GM23338 (cell line): ENCODE results near the gene CGNL1. TPM values are rescaled to one million over a fixed set of nuclear protein-coding genes. Genes with fewer than 3 reads are reported as not detected.

Source experiments
- ATAC-seq: fragments of 200-7000 bp; cut with Tn5 transposase; 3 replicates; pipeline ENCODE4 v1.9.1; 2020
- DNase-seq: peaks from one replicate; pipeline ENCODE4 v3.0.0-alpha.2; 2015; ENCODE audit warnings: low spot score
- H2AFZ ChIP-seq: fragments of 200-600 bp; sonication (generic); 2 replicates; pipeline ENCODE4 v1.8.0; 2016; ENCODE audit warnings: antibody characterized with exemption, mild to moderate bottlenecking, moderate library complexity
- H3F3A ChIP-seq: fragments of 200-600 bp; sonication (generic); replicated peaks from 2 replicates; pipeline ENCODE4 v1.8.0; 2017; ENCODE audit warnings: antibody characterized with exemption, mixed run types, low read depth
- H3K27ac ChIP-seq: fragments of 200-600 bp; sonication (generic); 2 replicates; pipeline ENCODE4 v1.6.1; 2016; ENCODE audit warnings: low read depth
- H3K27me3 ChIP-seq: fragments of 200-600 bp; sonication (generic); 2 replicates; pipeline ENCODE4 v1.8.0; 2016; ENCODE audit warnings: mild to moderate bottlenecking, mixed run types, moderate library complexity; ENCODE audit not compliant: insufficient read depth
- H3K36me3 ChIP-seq: fragments of 200-600 bp; sonication (generic); 2 replicates; pipeline ENCODE4 v1.8.0; 2016; ENCODE audit warnings: mild to moderate bottlenecking; ENCODE audit not compliant: insufficient read depth
- H3K4me1 ChIP-seq: fragments of 200-600 bp; sonication (generic); 2 replicates; pipeline ENCODE4 v1.8.0; 2016; ENCODE audit warnings: mild to moderate bottlenecking, moderate library complexity; ENCODE audit not compliant: insufficient read depth
- H3K4me2 ChIP-seq: fragments of 200-600 bp; sonication (generic); 2 replicates; pipeline ENCODE4 v1.7.1; 2017; ENCODE audit warnings: mixed run types
- H3K4me3 ChIP-seq: fragments of 200-600 bp; sonication (generic); 2 replicates; pipeline ENCODE4 v1.6.1; 2016; ENCODE audit warnings: mixed run types
- H3K79me2 ChIP-seq: fragments of 200-600 bp; sonication (generic); replicated peaks from 2 replicates; pipeline ENCODE4 v1.8.0; 2017; ENCODE audit warnings: mild to moderate bottlenecking; ENCODE audit not compliant: insufficient read depth
- H3K9me2 ChIP-seq: fragments of 200-600 bp; sonication (generic); 2 replicates; pipeline ENCODE4 v1.8.0; 2017; ENCODE audit not compliant: insufficient read depth
- H4K20me1 ChIP-seq: fragments of 200-600 bp; sonication (generic); replicated peaks from 2 replicates; pipeline ENCODE4 v1.8.0; 2017; ENCODE audit warnings: mild to moderate bottlenecking; ENCODE audit not compliant: insufficient read depth
- H3K27ac Mint-ChIP-seq: 2 replicates; pipeline ENCODE4 v1.8.0; 2020; ENCODE audit warnings: inconsistent platforms, mild to moderate bottlenecking, moderate library complexity, mixed read lengths
- H3K27me3 Mint-ChIP-seq: 3 replicates; pipeline ENCODE4 v1.8.0; 2022; ENCODE audit warnings: low read depth, mild to moderate bottlenecking, moderate library complexity, mixed read lengths, inconsistent platforms; ENCODE audit not compliant: insufficient read depth, poor library complexity
- H3K36me3 Mint-ChIP-seq: 3 replicates; pipeline ENCODE4 v1.8.0; 2021; ENCODE audit warnings: low read depth, mild to moderate bottlenecking, inconsistent platforms, moderate library complexity, mixed read lengths
- H3K4me1 Mint-ChIP-seq: 3 replicates; pipeline ENCODE4 v1.8.0; 2020; ENCODE audit warnings: mild to moderate bottlenecking, inconsistent platforms, mixed read lengths
- H3K4me3 Mint-ChIP-seq: 3 replicates; pipeline ENCODE4 v1.8.0; 2021; ENCODE audit warnings: moderate library complexity, mild to moderate bottlenecking, inconsistent platforms, mixed read lengths
- H3K9me3 Mint-ChIP-seq: 3 replicates; pipeline ENCODE4 v1.8.0; 2020; ENCODE audit warnings: moderate library complexity, mild to moderate bottlenecking, inconsistent platforms, mixed read lengths
- CREB1 ChIP-seq: fragments of 250-450 bp; sonication (Bioruptor Pico); IDR thresholded peaks from 2 replicates; pipeline ENCODE4 v1.5.0; 2020; ENCODE audit warnings: low read depth, mild to moderate bottlenecking, moderate library complexity
- EZH2 ChIP-seq: fragments of 200-600 bp; sonication (generic); IDR thresholded peaks from one replicate; pipeline ENCODE4 v1.8.0; 2017; ENCODE audit warnings: antibody characterized with exemption, mild to moderate bottlenecking, low read depth; ENCODE audit not compliant: unreplicated experiment
- EZH2phosphoT487 ChIP-seq: fragments of 200-600 bp; sonication (generic); IDR thresholded peaks from one replicate; pipeline ENCODE4 v1.8.1; 2018; ENCODE audit warnings: antibody characterized with exemption; ENCODE audit not compliant: unreplicated experiment
- JUNB ChIP-seq: IDR thresholded peaks from one replicate; pipeline ENCODE4 v1.6.1; 2016; ENCODE audit warnings: antibody characterized with exemption; ENCODE audit not compliant: unreplicated experiment
- NANOG ChIP-seq: IDR thresholded peaks from 2 replicates; pipeline ENCODE4 v1.6.1; 2016; ENCODE audit warnings: antibody characterized with exemption, borderline replicate concordance
- POLR2AphosphoS5 ChIP-seq: IDR thresholded peaks from 2 replicates; pipeline ENCODE4 v1.6.1; 2016; ENCODE audit warnings: antibody characterized with exemption, low read depth
- ZNF114 ChIP-seq: fragments of 250-450 bp; sonication (Bioruptor Pico); IDR thresholded peaks from 2 replicates; pipeline ENCODE4 v1.5.0; 2020; ENCODE audit warnings: mild to moderate bottlenecking, moderate library complexity
- ZNF331 ChIP-seq: fragments of 250-450 bp; sonication (Bioruptor Pico); IDR thresholded peaks from 2 replicates; pipeline ENCODE4 v1.5.0; 2020; ENCODE audit warnings: low read depth, mild to moderate bottlenecking, moderate library complexity
- polyA plus RNA-seq: library from polyadenylated mRNA; unstranded; fragments of >200 nt; fragmentation: Nextera tagmentation; extraction: Ambion mirVana; gene quantifications from 2 replicates; pipeline ENCODE4 v1.2.1, GENCODE V29; 2016
- total RNA-seq: library from RNA; depleted of rRNA; stranded (reverse); fragments of >200 nt; shearing (Covaris generic); gene quantifications from 2 replicates; pipeline ENCODE4 v1.2.3, GENCODE V29; 2014
- TF ChIP-seq, protein P1 (sequence below): IDR thresholded peaks from one replicate; pipeline ENCODE4 v1.6.1; 2018; ENCODE audit warnings: antibody characterized with exemption; ENCODE audit not compliant: unreplicated experiment
- TF ChIP-seq, protein P2 (sequence below), 2 experiments: fragments of 200-600 bp in 1 of 2; sonication (generic) in 1 of 2; conservative IDR thresholded peaks; 2 replicates each; pipeline versions ENCODE4 v1.5.1 to v1.6.1; 2016 to 2017; ENCODE audit warnings: antibody characterized with exemption in 2 of 2, low read depth in 2 of 2, mild to moderate bottlenecking in 2 of 2, moderate library complexity in 1 of 2
- TF ChIP-seq, protein P3 (sequence below): fragments of 250-450 bp; sonication (Bioruptor Pico); IDR thresholded peaks from 2 replicates; pipeline ENCODE4 v1.5.0; 2020; ENCODE audit warnings: mild to moderate bottlenecking, moderate library complexity

CGNL1 gene
- total and polyA plus RNA-seq, 2 experiments from 2014 or later, result 20.0 to 57.8 TPM

DNA sequence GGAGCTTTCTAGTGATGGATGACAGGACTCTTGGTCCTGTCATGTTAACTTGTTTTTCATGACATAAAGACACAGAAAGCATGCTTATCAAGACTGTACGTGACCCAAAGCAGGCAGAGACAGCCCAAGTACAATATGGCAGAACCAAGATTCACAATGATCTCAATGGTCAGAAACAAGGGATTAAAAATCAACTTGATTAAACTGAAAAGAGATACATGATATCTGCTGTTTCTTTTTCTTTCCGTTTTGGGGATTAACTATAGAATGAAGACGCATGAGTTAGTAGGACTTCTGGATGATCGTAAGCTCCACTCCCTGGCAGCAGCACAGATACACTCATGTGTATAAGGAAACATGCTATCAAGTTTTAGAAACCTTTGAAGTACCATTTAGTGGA, 117.0 kb downstream of the CGNL1 start (continued):
- no peak for TF ChIP-seq EZH2
- TF ChIP-seq, protein P1, sequence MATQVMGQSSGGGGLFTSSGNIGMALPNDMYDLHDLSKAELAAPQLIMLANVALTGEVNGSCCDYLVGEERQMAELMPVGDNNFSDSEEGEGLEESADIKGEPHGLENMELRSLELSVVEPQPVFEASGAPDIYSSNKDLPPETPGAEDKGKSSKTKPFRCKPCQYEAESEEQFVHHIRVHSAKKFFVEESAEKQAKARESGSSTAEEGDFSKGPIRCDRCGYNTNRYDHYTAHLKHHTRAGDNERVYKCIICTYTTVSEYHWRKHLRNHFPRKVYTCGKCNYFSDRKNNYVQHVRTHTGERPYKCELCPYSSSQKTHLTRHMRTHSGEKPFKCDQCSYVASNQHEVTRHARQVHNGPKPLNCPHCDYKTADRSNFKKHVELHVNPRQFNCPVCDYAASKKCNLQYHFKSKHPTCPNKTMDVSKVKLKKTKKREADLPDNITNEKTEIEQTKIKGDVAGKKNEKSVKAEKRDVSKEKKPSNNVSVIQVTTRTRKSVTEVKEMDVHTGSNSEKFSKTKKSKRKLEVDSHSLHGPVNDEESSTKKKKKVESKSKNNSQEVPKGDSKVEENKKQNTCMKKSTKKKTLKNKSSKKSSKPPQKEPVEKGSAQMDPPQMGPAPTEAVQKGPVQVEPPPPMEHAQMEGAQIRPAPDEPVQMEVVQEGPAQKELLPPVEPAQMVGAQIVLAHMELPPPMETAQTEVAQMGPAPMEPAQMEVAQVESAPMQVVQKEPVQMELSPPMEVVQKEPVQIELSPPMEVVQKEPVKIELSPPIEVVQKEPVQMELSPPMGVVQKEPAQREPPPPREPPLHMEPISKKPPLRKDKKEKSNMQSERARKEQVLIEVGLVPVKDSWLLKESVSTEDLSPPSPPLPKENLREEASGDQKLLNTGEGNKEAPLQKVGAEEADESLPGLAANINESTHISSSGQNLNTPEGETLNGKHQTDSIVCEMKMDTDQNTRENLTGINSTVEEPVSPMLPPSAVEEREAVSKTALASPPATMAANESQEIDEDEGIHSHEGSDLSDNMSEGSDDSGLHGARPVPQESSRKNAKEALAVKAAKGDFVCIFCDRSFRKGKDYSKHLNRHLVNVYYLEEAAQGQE, result no peak
- no peak for TF ChIP-seq JUNB
- TF ChIP-seq, protein P2, sequence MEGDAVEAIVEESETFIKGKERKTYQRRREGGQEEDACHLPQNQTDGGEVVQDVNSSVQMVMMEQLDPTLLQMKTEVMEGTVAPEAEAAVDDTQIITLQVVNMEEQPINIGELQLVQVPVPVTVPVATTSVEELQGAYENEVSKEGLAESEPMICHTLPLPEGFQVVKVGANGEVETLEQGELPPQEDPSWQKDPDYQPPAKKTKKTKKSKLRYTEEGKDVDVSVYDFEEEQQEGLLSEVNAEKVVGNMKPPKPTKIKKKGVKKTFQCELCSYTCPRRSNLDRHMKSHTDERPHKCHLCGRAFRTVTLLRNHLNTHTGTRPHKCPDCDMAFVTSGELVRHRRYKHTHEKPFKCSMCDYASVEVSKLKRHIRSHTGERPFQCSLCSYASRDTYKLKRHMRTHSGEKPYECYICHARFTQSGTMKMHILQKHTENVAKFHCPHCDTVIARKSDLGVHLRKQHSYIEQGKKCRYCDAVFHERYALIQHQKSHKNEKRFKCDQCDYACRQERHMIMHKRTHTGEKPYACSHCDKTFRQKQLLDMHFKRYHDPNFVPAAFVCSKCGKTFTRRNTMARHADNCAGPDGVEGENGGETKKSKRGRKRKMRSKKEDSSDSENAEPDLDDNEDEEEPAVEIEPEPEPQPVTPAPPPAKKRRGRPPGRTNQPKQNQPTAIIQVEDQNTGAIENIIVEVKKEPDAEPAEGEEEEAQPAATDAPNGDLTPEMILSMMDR (conservative IDR thresholded peaks at IDR 0.05; ENCODE audit: low read depth in 2 of 2), result no peak
- no peak for TF ChIP-seq POLR2AphosphoS5
- no peak for TF ChIP-seq NANOG
- TF ChIP-seq EZH2phosphoT487, result no peak
- no peak for TF ChIP-seq ZNF331 (CRISPR knock-in tag)

DNA sequence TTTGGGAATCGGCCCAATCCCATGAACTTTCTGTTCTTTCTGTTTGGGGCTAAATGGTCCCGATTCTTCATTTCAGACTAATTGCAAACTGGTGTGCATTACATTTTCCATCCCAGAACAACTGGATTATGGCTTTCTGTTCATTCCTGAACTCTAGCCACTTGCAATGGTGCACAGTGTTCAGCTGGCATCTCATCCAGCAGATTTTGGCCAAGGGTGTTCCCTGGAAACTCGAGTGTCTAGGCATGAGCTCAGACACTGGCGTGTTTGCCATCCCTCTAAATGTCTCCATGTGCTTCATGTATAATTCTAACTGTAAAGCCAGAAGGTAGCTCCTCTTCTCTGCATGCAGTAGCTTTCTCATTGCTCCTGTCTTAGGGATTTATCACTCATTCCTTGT, 118.3 kb downstream of the CGNL1 start:
- H3K4me1 Mint-ChIP-seq, result peaks cover 10% of the 10 kb centered on the region
- H3K9me3 Mint-ChIP-seq, result no peaks in the 10 kb centered on the region
- H3K36me3 Mint-ChIP-seq, result no peaks in the 10 kb centered on the region
- H3K36me3 ChIP-seq, result no peaks in the 10 kb centered on the region; the same call in 1 of the 2 replicates
- H3K4me2 ChIP-seq, result no peak overlapping the region
- peaks cover 4% of the 10 kb centered on the region for H3K27me3 Mint-ChIP-seq
- no peak overlapping the region for H2AFZ ChIP-seq
- DNase-seq, result no peak
- no peaks in the 10 kb centered on the region for H3F3A ChIP-seq
- no peak overlapping the region for H3K4me3 ChIP-seq
- no peak overlapping the region for H3K27ac ChIP-seq
- H3K9me2 ChIP-seq, result peaks cover under 1% of the 10 kb centered on the region; the same call in 1 of the 2 replicates
- H3K4me3 Mint-ChIP-seq, result no peak overlapping the region
- H3K27ac Mint-ChIP-seq, result no peak overlapping the region
- H4K20me1 ChIP-seq, result no peaks in the 10 kb centered on the region; the same call in 1 of the 2 replicates
- H3K27me3 ChIP-seq, result no peaks in the 10 kb centered on the region
- H3K79me2 ChIP-seq, result peaks cover 4% of the 10 kb centered on the region; the same call in 1 of the 2 replicates
- no peak for ATAC-seq
- H3K4me1 ChIP-seq, result 0 out of 2 replicates have a peak, but pooled peaks cover 3% of the 10 kb centered on the region
- TF ChIP-seq POLR2AphosphoS5 (no peak), ZNF114 (CRISPR knock-in tag) (no peak), CREB1 (CRISPR knock-in tag) (no peak), NANOG (no peak), ZNF331 (CRISPR knock-in tag) (no peak), EZH2 (no peak)
- TF ChIP-seq, protein P2 (conservative IDR thresholded peaks at IDR 0.05; ENCODE audit: low read depth in 2 of 2), result no peak
- TF ChIP-seq, protein P3, sequence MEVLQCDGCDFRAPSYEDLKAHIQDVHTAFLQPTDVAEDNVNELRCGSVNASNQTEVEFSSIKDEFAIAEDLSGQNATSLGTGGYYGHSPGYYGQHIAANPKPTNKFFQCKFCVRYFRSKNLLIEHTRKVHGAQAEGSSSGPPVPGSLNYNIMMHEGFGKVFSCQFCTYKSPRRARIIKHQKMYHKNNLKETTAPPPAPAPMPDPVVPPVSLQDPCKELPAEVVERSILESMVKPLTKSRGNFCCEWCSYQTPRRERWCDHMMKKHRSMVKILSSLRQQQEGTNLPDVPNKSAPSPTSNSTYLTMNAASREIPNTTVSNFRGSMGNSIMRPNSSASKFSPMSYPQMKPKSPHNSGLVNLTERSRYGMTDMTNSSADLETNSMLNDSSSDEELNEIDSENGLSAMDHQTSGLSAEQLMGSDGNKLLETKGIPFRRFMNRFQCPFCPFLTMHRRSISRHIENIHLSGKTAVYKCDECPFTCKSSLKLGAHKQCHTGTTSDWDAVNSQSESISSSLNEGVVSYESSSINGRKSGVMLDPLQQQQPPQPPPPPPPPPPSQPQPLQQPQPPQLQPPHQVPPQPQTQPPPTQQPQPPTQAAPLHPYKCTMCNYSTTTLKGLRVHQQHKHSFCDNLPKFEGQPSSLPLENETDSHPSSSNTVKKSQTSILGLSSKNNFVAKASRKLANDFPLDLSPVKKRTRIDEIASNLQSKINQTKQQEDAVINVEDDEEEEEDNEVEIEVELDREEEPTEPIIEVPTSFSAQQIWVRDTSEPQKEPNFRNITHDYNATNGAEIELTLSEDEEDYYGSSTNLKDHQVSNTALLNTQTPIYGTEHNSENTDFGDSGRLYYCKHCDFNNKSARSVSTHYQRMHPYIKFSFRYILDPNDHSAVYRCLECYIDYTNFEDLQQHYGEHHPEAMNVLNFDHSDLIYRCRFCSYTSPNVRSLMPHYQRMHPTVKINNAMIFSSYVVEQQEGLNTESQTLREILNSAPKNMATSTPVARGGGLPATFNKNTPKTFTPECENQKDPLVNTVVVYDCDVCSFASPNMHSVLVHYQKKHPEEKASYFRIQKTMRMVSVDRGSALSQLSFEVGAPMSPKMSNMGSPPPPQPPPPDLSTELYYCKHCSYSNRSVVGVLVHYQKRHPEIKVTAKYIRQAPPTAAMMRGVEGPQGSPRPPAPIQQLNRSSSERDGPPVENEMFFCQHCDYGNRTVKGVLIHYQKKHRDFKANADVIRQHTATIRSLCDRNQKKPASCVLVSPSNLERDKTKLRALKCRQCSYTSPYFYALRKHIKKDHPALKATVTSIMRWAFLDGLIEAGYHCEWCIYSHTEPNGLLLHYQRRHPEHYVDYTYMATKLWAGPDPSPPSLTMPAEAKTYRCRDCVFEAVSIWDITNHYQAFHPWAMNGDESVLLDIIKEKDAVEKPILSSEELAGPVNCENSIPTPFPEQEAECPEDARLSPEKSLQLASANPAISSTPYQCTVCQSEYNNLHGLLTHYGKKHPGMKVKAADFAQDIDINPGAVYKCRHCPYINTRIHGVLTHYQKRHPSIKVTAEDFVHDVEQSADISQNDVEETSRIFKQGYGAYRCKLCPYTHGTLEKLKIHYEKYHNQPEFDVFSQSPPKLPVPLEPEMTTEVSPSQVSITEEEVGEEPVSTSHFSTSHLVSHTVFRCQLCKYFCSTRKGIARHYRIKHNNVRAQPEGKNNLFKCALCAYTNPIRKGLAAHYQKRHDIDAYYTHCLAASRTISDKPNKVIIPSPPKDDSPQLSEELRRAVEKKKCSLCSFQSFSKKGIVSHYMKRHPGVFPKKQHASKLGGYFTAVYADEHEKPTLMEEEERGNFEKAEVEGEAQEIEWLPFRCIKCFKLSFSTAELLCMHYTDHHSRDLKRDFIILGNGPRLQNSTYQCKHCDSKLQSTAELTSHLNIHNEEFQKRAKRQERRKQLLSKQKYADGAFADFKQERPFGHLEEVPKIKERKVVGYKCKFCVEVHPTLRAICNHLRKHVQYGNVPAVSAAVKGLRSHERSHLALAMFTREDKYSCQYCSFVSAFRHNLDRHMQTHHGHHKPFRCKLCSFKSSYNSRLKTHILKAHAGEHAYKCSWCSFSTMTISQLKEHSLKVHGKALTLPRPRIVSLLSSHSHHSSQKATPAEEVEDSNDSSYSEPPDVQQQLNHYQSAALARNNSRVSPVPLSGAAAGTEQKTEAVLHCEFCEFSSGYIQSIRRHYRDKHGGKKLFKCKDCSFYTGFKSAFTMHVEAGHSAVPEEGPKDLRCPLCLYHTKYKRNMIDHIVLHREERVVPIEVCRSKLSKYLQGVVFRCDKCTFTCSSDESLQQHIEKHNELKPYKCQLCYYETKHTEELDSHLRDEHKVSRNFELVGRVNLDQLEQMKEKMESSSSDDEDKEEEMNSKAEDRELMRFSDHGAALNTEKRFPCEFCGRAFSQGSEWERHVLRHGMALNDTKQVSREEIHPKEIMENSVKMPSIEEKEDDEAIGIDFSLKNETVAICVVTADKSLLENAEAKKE, result no peak
